ENCODE measurements around the gene SETD1A.

Gene SETD1A

DNA sequence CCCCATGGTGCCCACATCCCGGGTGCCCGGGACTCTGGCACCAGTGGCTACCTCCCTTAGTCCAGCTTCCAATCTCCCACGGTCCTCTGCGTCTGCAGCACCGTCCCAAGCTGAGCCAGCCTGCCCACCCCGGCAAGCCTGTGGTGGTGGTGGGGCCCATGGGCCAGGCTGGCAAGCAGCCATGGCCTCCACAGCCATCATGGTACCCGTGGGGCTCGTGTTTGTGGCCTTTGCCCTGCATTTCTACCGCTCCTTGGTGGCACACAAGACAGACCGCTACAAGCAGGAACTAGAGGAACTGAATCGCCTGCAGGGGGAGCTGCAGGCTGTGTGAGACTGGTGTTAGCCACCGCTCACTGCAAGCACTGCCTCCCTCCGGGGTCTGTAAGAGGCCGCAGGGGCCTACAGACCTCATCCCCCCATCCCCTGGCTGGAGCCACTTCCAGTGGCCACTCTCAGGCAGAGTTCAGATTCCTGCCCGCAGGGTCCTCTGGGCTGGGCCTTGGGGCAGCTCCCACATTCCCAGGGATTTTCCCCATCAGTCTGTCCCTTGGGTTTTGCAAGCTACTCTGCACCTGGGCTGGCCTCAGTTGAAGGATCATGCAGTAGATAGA lies 3.9 kb upstream of the SETD1A start:
- peak; percentile 80 for DNase-seq (ENCODE audit: low spot score)

DNA sequence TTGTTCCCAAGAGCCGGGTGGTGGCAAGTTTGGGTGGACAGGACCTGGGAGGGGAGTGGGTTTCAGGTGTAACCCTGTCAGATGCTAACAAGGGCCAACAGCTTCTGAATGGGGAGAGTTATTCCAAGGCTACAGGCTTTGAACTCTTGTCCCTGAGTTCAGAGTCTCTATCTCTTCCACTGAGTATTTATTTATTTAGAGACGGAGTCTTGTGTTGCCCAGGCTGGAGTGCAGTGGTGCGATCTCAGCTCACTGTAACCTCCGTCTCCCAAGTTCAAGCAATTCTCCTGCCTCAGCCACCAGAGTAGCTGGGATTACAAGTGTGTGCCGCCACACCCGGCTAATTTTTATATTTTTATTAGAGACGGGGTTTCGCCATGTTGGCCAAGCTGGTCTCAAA lies 2.6 kb upstream of the SETD1A start:
- DNase-seq (ENCODE audit: low spot score), result no peak

DNA sequence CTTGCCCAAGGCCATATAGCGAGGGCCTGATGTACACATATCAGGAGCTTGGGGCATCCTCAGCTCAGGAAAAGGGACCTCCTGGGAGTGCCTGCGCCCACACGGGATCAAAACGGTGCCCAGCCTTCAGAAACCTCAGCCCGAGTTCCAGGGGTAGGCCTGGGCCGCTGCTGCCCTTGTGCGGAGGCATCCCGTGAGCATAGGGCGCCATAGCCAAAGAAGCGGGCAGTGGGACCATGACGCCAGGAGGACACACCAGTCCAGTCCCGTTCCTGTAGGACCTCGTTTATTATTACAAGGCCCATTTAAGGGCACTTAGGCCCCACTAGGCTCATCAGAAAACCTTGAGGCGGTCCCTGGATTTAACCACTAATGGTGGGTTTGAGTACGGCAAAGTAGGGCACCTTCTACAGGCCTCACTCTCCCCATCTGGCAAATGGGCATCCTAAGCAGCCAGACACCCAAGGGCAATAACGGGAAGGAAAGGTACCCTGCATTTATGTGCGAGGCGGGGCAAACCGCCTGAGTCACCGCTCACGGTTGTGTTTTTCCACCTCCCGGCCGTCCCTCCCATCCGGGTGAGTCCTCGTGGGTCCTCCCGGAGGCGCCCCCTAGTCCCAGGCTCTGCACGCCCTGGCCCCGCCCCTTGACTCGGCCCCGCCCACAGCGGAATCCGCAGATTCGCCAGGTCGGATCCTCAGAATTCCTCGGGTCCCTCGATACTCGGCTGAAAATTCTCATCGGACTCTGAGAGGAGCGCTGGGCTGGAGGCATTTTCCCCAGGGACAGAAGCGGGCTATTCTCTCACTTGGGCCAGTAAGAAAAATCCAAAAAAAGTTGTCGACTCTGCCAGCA lies 726 bp upstream of the SETD1A start:
- peak; percentile 89 for DNase-seq (ENCODE audit: low spot score)

DNA sequence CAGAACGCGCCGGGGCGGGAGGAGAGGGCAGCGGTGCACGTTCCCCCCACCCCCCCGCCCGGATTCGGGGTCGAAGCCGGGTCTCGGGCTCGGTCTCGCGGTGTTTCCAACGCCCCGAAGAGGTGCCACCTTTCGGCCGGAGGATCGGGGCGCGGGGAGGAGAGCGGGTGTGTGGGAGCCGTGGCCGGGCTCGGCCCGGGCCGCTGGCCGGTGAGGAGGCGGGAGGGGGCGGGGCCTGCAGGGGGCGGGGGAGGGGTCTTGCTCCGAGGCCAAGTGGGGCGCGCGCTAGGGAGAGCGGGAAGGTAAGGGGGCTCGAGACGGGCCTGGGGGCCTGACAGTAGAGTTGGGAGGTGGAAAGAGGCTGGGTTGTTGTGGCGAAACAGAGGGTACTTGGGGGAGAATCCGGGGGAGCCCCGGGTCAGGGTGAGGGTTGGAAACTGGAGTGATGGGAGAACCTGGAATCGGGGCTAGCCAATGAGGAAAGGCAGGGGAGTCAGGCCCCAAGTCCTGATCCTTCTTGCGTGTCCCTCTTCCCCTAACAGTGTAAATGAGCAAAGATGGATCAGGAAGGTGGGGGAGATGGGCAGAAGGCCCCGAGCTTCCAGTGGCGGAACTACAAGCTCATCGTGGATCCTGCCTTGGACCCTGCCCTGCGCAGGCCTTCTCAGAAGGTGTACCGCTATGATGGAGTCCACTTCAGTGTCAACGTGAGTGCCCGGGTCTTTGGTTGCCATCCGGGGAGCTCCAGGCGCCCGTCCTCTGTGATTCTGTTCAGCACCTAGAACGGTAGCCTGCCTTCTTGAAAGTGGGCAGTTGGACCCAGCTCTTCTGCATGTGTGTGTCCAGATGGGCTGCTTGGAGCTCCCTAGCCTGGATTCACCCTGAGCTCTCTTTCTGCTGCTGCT lies 873 bp downstream of the SETD1A start:
- no peak for DNase-seq (ENCODE audit: low spot score)

DNA sequence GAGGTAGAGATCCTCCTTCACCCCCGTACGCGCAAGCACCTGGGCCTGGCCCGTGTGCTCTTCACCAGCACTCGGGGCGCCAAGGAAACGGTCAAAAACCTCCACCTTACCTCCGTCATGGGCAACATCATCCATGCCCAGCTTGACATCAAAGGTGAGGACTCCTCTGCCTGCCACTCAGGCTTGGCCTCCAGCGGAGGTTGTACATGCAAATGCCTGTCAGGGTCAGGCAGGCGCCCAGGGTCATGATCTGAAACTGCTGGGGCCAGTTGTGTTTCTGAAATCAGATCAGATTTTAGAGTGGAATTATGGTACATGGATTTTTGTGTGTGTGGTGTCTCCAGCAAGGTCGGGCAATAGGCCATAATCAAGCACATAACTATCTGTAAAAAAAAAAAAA lies 3.8 kb downstream of the SETD1A start:
- DNase-seq (ENCODE audit: low spot score), result no peak

DNA sequence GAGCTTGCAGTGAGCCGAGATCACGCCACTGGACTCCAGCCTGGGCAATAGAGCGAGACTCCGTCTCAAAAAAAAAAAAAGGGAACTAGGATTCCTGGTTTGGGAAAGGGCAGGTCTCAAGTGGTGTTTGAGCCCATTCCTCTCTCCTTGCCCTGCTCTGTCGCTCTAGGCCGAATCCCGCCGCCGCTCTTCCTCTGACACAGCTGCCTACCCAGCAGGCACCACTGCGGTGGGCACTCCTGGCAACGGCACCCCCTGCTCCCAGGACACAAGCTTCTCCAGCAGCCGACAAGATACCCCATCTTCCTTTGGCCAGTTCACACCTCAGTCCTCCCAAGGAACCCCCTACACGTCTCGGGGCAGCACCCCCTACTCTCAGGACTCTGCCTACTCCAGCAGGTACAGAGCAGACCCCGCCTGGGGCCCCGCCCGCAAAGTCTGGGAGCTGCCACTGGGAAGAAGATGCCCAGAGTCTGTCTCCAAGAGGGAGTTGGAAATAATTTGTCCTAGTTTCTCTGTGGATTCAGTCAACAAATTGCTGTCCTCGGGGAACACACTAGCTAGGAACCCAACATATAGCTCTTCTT lies 6.5 kb downstream of the SETD1A start:
- no peak for DNase-seq (ENCODE audit: low spot score)

DNA sequence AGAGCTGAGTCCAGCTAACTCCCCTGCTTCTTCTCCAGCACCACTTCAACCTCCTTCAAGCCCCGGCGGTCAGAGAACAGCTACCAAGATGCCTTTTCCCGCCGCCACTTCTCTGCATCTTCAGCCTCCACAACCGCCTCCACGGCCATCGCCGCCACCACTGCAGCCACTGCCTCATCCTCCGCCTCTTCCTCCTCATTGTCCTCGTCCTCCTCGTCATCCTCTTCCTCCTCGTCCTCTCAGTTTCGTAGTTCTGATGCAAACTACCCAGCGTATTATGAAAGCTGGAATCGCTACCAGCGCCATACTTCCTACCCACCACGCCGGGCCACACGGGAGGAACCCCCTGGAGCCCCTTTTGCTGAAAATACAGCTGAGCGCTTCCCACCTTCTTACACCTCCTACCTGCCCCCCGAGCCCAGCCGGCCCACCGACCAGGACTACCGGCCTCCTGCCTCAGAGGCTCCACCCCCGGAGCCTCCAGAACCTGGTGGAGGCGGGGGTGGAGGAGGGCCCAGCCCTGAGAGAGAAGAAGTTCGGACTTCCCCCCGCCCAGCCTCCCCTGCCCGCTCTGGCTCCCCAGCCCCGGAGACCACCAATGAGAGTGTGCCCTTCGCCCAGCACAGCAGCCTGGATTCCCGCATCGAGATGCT lies 7.1 kb downstream of the SETD1A start:
- DNase-seq (ENCODE audit: low spot score), result peak; percentile 21

DNA sequence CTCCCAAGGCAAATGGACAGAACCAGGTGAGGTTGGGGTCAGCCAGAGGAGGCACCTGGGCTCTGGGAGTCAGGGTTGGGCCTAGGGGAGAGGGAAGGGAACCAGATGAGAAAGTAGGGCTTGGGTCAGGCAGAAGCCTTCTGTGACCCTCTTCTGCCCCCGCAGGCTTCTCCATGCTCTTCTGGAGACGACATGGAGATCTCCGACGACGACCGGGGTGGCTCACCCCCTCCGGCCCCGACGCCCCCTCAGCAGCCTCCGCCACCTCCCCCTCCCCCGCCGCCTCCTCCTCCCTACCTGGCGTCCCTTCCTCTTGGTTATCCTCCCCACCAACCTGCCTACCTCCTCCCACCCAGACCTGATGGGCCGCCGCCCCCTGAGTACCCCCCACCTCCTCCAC lies 7.9 kb downstream of the SETD1A start:
- DNase-seq (ENCODE audit: low spot score), result peak; percentile 20

DNA sequence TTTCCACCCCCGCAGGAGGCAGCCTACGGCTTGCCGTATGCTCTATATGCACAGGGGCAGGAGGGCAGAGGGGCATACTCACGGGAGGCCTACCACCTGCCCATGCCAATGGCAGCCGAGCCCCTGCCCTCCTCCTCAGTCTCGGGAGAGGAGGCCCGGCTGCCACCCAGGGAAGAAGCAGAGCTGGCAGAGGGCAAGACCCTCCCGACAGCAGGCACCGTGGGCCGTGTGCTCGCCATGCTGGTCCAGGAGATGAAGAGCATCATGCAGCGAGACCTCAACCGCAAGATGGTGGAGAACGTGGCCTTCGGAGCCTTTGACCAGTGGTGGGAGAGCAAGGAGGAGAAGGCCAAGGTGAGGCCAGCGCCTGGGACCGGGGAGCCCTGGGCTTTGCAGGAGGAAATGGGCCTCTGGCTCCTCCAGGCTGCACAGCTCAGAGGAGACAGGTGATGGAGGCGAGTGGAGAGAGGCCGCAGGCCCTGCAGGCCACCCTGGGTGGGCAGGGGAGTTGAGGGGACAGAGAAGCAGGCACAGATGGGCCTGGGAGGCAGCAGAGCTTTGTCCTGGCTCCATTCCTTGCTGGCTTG lies 8.6 kb downstream of the SETD1A start:
- no peak for DNase-seq (ENCODE audit: low spot score)

DNA sequence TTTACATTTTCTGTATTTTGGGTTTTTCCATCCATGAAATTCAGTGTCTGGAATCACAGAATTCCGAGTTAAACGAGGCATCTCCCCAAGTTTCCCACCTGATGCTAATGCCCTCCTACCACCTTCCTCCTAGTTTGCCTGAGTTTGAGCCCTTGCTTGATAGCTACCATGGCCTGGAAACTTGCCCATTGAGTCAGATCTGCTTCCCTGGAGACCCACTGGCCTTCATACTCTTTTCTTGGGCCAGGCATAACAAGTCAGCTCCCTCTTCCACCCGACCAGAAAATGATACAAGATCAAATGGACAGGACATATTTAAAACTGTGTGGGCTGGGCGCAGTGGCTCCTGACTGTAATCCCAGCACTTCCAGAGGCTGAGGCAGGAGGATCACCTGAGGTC lies 10.2 kb downstream of the SETD1A start:
- DNase-seq (ENCODE audit: low spot score), result no peak

DNA sequence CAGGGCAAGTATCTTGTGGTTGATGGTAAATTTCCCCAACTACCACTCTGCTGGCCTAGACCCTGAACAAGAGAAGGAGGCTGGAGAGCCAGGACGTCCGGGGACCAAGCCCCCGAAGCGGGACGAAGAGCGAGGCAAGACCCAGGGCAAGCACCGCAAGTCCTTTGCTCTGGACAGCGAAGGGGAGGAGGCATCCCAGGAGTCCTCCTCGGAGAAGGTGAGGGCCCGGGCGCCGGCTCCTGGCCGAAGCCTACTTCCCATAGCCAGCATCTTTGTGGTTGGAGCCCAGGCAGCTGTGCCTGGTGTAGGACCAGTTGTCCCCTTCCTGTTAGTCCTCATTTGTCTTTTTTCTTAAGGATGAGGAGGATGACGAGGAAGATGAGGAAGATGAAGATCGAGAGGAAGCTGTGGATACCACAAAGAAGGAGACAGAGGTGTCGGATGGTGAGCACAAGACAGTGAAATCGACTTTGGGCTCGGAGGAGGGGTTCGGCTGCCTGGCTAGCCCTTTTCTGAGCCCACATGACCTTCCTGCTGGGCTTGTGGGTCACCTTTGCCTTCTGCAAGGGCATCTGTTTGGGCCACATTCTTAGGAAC lies 11.8 kb downstream of the SETD1A start:
- DNase-seq (ENCODE audit: low spot score), result no peak

DNA sequence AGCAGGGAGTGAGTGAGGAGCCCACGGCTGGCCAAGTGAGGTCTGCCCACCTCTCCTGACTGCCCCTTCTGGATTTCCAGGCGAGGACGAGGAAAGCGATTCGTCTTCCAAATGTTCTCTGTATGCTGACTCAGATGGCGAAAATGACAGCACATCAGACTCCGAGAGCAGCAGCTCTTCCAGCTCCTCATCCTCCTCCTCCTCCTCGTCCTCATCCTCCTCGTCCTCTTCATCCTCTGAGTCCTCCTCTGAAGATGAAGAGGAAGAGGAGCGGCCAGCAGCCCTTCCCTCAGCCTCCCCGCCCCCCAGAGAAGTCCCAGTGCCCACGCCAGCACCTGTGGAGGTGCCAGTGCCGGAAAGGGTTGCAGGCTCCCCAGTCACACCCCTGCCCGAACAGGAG lies 13.7 kb downstream of the SETD1A start:
- no peak for DNase-seq (ENCODE audit: low spot score)

DNA sequence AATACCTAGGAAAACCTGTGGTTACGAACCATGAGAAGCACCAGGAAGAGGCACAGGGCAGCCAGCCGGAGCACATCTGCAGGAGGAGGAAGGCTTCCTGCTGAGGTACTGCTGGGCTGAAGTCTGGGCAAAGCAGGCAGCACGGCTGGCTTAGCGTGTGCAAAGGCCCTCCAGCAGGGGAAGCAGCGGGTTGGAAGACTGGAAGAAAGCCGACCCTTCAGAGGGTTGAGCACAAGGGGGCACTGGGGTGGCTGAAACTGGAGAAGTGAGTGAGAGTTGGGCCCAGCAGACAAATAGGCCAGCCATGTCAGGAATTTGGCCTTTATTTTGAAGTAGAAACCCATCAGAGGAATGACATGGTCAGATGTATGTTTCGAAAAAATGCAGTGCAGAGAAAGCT lies 15.3 kb downstream of the SETD1A start:
- no peak for DNase-seq (ENCODE audit: low spot score)

DNA sequence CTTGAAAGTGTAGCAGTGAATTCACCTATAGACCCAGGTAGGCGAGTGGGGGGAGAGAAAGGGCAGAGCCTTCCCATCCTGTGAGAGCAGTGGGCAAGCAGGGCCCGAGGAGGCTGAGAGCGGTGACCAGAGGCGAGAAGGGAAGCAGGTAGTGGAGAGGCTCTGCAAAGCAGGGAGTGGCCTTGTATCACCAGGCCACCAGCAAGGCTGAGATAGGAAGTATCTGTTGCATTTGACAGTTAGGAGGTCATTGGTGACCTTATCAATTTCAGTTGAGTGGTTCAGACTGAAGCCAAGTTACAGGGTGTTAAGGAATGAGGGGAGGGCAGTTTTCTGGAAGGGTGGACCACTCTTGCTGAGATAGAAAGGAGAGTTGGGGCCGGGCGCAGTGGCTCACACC lies 16.8 kb downstream of the SETD1A start:
- DNase-seq (ENCODE audit: low spot score), result no peak

DNA sequence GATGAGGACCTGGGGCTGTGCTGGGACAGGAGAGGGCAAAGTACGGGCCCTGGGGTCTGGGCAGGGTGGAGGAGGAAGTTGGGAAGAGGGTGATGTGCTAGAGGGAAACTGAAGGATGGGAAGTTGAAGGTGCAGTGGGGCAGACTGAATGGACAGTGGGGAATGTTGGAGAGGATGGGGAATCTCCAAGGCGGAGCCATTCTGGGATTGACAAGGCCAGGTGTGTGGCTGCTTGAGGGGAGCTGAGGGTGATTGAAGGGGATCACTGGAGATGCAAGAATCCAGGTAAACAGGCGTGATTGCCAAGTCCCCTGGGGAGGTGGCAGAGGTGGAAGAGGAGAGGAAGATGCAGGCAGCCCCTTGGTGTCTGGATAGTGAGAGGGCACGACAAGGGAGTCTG lies 18.9 kb downstream of the SETD1A start:
- DNase-seq (ENCODE audit: low spot score), result no peak

DNA sequence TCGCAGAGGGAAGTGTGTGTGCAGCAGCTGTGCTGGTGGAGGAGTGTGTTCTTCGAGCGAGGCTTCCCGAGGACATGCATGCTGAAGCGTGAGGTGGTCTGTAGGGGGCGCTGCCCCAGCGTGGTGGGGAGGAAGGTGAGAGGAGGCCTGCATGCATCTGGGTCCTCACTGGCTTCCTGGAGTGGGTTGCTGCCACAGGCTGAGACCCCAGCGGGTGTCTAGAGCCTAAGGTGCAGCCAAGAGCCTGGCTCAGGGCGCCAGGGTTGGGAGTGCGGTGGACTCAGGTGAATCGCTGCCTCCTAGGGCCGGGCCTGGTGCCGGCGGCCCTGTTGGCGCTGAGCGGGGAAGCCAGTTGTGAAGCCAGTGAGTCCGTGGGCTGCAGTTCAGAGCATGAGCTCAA lies 19.9 kb downstream of the SETD1A start:
- peak; percentile 60 for DNase-seq (ENCODE audit: low spot score)

DNA sequence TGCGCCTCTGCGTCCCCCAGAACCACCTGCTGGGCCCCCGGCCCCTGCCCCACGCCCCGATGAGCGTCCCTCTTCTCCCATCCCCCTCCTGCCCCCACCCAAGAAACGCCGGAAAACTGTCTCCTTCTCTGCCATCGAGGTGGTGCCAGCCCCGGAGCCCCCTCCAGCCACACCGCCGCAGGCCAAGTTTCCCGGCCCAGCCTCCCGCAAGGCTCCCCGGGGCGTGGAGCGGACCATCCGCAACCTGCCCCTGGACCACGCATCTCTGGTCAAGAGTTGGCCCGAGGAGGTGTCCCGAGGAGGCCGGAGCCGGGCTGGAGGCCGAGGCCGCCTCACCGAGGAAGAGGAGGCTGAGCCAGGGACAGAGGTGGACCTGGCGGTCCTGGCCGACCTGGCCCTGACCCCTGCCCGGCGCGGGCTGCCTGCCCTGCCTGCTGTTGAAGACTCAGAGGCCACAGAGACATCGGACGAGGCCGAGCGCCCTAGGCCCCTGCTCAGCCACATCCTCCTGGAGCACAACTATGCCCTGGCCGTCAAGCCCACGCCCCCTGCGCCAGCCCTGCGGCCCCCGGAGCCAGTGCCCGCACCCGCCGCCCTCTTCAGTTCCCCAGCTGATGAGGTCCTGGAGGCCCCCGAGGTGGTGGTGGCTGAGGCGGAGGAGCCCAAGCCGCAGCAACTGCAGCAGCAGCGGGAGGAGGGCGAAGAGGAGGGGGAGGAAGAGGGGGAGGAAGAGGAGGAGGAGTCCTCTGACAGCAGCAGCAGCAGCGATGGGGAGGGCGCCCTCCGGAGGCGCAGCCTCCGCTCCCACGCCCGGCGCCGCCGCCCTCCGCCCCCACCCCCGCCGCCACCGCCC lies 21.8 kb downstream of the SETD1A start:
- DNase-seq (ENCODE audit: low spot score), result no peak

DNA sequence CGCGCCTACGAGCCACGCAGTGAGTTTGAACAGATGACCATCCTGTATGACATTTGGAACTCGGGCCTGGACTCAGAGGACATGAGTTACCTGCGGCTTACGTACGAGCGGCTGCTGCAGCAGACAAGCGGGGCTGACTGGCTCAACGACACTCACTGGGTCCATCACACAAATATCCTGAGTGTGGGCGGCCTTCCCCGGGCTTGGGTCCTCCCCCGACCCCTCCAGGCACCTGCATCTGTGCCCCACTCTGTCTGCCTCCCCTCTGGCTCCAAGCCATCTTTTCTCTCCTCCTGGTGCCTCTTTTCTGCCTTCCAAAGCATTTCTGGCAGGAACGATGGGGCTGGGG lies 22.4 kb downstream of the SETD1A start:
- no peak for DNase-seq (ENCODE audit: low spot score)

DNA sequence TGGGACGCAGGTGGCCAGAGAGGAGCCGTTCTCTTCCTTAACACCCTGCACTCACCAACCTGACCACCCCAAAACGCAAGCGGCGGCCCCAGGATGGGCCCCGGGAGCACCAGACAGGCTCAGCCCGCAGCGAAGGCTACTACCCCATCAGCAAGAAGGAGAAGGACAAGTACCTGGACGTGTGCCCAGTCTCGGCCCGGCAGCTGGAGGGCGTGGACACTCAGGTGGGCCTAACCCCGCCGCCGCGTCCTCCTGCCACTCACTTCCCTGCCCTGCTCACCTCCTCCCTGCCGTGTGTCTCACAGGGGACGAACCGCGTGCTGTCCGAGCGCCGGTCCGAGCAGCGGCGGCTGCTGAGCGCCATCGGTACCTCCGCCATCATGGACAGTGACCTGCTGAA lies 22.9 kb downstream of the SETD1A start:
- no peak for DNase-seq (ENCODE audit: low spot score)

DNA sequence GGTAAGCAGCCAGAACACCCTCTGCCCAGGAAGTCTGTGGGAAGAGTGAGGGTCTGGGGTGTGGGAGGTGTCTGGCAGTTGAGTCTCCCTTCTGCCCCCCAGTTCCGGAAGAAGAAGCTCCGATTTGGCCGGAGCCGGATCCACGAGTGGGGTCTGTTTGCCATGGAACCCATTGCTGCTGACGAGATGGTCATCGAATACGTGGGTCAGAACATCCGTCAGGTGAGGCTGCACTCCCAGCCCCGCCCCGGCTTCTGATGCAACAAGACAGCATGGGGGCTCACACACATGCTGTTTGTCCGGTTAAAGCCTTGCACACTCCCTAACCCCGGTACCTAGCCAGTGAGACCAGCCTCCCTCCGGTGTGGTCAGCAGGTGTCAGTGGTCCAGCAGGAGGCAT lies 23.4 kb downstream of the SETD1A start:
- DNase-seq (ENCODE audit: low spot score), result no peak
